K562 (cell line): ENCODE data around the gene MYL11. TPM values are rescaled to one million over a fixed set of nuclear protein-coding genes. Genes with fewer than 3 reads are reported as not detected.
"Not testable (repeated sequence)": the region's sequence is repeated elsewhere in the genome, so short reads cannot be mapped to it uniquely, and the experiment has no call there.

ENCODE experiments used
- CREB1 ChIP-seq, 2 experiments: sonication (generic) in 1 of 2; formaldehyde crosslinking in 1 of 2; IDR thresholded peaks; 2 replicates each; pipeline versions ENCODE4 v1.6.1 to v1.8.0; 2012 to 2022; ENCODE audit warnings: inconsistent platforms in 1 of 2, mild to moderate bottlenecking in 1 of 2, missing genetic modification reagents in 1 of 2, moderate library complexity in 1 of 2
- HDAC1 ChIP-seq, 2 experiments: fragments of 450-650 bp; IDR thresholded peaks; 2 replicates each; pipeline ENCODE4 v1.6.1; 2016 to 2017; ENCODE audit warnings: inconsistent platforms in 1 of 2, mild to moderate bottlenecking in 1 of 2, moderate library complexity in 1 of 2
- RB1 ChIP-seq: fragments of 450-650 bp; IDR thresholded peaks from 2 replicates; pipeline ENCODE4 v1.6.1; 2017; ENCODE audit warnings: low read depth, mild to moderate bottlenecking
- SIN3A ChIP-seq, 2 experiments: fragments of 150-350 bp in 1 of 2; IDR thresholded peaks; 2 replicates each; pipeline ENCODE4 v1.6.1; 2011 to 2016; ENCODE audit warnings: borderline replicate concordance in 2 of 2, low read depth in 2 of 2, low read length in 2 of 2, mild to moderate bottlenecking in 2 of 2, moderate library complexity in 2 of 2; ENCODE audit not compliant: control insufficient read depth in 1 of 2
- SP1 ChIP-seq: sonication (generic); formaldehyde crosslinking; IDR thresholded peaks from 2 replicates; pipeline ENCODE4 v1.8.1; 2022; ENCODE audit warnings: mild to moderate bottlenecking, missing genetic modification reagents
- polyA plus RNA-seq, 8 experiments: library from polyadenylated mRNA; depleted of rRNA in 4 of 8; stranded (reverse) in 5 of 8; unstranded in 3 of 8; fragments of >200 nt; fragmentation: Nextera tagmentation in 2 of 8; fragmentation: Illumina TruSeq in 1 of 8; extraction: Ambion mirVana in 2 of 8; extraction: Trizol in 1 of 8; gene quantifications; 2 replicates each; pipeline versions ENCODE4 v1.2.1 to v1.2.3, GENCODE V29; 2011 to 2014; ENCODE audit warnings: inconsistent platforms in 1 of 8, missing spikeins in 1 of 8
- total RNA-seq, 7 experiments: library from RNA; depleted of rRNA in 6 of 7; stranded (reverse); fragments of >200 nt in 6 of 7; fragmentation: Illumina TruSeq in 2 of 7; extraction: Trizol in 2 of 7; gene quantifications; 2 replicates each; pipeline versions ENCODE4 v1.2.1 to v1.2.3, GENCODE V29; 2011 to 2021; ENCODE audit warnings: low replicate concordance in 1 of 7
- TF ChIP-seq, protein P1 (sequence below): fragments of 450-650 bp; IDR thresholded peaks from 2 replicates; pipeline ENCODE4 v1.6.1; 2016
- TF ChIP-seq, protein P2 (sequence below), 2 experiments: IDR thresholded peaks; 2 replicates each; pipeline ENCODE4 v1.6.1; 2011; ENCODE audit warnings: borderline replicate concordance in 1 of 2, control low read depth in 1 of 2, low read depth in 1 of 2, low read length in 1 of 2, mild to moderate bottlenecking in 1 of 2, mixed read lengths in 1 of 2, moderate library complexity in 1 of 2; ENCODE audit not compliant: insufficient read depth in 1 of 2, insufficient read length in 1 of 2, poor library complexity in 1 of 2, severe bottlenecking in 1 of 2; ENCODE audit errors: extremely low read depth in 1 of 2
- TF ChIP-seq, protein P3 (sequence below): fragments of 250-450 bp; sonication (Bioruptor Pico); IDR thresholded peaks from 2 replicates; pipeline ENCODE4 v1.4.0; 2020
- TF ChIP-seq, protein P4 (sequence below): fragments of 250-450 bp; sonication (Bioruptor Pico); IDR thresholded peaks from 2 replicates; pipeline ENCODE4 v1.4.0; 2020; ENCODE audit warnings: mild to moderate bottlenecking
- TF ChIP-seq, protein P5 (sequence below): fragments of 450-650 bp; formaldehyde crosslinking; IDR thresholded peaks from 2 replicates; pipeline ENCODE4 v1.4.0; 2020; ENCODE audit warnings: mild to moderate bottlenecking, moderate library complexity
- TF ChIP-seq, protein P6 (sequence below), 2 experiments: fragments of 200-800 bp in 1 of 2; sonication (Bioruptor generic) in 1 of 2; sonication (generic) in 1 of 2; formaldehyde crosslinking in 1 of 2; IDR thresholded peaks in 1 of 2; conservative IDR thresholded peaks in 1 of 2; 2 replicates each; pipeline versions ENCODE4 v1.5.0 to v1.6.1; 2016 to 2020; ENCODE audit warnings: missing compliant biosample characterization in 1 of 2, missing genetic modification characterization in 1 of 2, missing genetic modification reagents in 1 of 2

The MYL11 gene
- total and polyA plus RNA-seq, 9 of the 15 experiments (the other 6 are each of a cell fraction or from before 2014, with no cell fraction given), result 0.31 to 1.5 (median 0.73) TPM; not detected in 4

DNA sequence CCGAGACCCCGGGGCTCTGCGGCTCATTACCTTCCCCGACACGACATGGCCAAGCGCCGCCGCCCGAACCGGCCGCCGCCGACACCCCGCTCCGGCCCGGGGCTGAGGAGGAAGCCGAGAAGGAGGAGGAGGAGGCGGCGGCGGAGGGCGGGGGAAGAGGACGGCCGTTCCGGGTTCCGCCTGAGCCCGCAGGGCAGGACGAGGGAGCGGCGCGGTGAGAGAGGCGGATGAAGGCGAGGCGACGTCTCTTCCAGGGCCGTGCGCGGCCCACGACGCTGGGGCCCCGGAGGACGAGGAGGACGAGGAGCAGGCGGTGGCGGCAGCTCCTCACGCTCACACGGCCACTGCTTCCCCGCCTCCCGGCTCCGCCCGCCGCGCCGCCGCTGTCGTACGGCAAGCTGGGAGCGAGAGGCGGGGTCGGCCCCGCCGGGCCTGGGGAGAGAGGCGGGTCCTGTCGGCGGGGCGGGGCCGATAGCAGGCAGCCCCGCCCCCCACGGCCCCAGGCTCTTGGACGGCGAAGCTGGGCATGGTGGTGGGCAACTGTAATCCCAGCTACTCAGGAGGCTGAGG is 39.5 kb upstream of the MYL11 start (continued):
- TF ChIP-seq, protein P1, sequence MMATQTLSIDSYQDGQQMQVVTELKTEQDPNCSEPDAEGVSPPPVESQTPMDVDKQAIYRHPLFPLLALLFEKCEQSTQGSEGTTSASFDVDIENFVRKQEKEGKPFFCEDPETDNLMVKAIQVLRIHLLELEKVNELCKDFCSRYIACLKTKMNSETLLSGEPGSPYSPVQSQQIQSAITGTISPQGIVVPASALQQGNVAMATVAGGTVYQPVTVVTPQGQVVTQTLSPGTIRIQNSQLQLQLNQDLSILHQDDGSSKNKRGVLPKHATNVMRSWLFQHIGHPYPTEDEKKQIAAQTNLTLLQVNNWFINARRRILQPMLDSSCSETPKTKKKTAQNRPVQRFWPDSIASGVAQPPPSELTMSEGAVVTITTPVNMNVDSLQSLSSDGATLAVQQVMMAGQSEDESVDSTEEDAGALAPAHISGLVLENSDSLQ, result peak; percentile 42; the same call in 1 of the 2 replicates
- TF ChIP-seq HDAC1 (IDR thresholded peaks at IDR 0.05) (peak in 1 of 2 experiments; percentile 25; a peak in 2 of 4 replicates), SP1 (CRISPR knock-in tag) (peak; percentile 32), CREB1 (CRISPR knock-in tag; IDR thresholded peaks at IDR 0.05) (peak; percentile 46; the same call in 1 of the 2 replicates), SIN3A (IDR thresholded peaks at IDR 0.05; ENCODE audit: borderline replicate concordance in 2 of 2, control insufficient read depth in 1 of 2, low read depth in 2 of 2, low read length in 2 of 2) (peak in 1 of 2 experiments; percentile 52; a peak in 1 of 4 replicates), RB1 (peak; percentile 67)
- TF ChIP-seq, protein P2, sequence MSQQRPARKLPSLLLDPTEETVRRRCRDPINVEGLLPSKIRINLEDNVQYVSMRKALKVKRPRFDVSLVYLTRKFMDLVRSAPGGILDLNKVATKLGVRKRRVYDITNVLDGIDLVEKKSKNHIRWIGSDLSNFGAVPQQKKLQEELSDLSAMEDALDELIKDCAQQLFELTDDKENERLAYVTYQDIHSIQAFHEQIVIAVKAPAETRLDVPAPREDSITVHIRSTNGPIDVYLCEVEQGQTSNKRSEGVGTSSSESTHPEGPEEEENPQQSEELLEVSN (IDR thresholded peaks at IDR 0.05; ENCODE audit: borderline replicate concordance in 1 of 2, extremely low read depth in 1 of 2, insufficient read depth in 1 of 2, insufficient read length in 1 of 2, low read depth in 1 of 2, low read length in 1 of 2, poor library complexity in 1 of 2, severe bottlenecking in 1 of 2), result peak in 1 of 2 experiments; percentile 29
- TF ChIP-seq, protein P3, sequence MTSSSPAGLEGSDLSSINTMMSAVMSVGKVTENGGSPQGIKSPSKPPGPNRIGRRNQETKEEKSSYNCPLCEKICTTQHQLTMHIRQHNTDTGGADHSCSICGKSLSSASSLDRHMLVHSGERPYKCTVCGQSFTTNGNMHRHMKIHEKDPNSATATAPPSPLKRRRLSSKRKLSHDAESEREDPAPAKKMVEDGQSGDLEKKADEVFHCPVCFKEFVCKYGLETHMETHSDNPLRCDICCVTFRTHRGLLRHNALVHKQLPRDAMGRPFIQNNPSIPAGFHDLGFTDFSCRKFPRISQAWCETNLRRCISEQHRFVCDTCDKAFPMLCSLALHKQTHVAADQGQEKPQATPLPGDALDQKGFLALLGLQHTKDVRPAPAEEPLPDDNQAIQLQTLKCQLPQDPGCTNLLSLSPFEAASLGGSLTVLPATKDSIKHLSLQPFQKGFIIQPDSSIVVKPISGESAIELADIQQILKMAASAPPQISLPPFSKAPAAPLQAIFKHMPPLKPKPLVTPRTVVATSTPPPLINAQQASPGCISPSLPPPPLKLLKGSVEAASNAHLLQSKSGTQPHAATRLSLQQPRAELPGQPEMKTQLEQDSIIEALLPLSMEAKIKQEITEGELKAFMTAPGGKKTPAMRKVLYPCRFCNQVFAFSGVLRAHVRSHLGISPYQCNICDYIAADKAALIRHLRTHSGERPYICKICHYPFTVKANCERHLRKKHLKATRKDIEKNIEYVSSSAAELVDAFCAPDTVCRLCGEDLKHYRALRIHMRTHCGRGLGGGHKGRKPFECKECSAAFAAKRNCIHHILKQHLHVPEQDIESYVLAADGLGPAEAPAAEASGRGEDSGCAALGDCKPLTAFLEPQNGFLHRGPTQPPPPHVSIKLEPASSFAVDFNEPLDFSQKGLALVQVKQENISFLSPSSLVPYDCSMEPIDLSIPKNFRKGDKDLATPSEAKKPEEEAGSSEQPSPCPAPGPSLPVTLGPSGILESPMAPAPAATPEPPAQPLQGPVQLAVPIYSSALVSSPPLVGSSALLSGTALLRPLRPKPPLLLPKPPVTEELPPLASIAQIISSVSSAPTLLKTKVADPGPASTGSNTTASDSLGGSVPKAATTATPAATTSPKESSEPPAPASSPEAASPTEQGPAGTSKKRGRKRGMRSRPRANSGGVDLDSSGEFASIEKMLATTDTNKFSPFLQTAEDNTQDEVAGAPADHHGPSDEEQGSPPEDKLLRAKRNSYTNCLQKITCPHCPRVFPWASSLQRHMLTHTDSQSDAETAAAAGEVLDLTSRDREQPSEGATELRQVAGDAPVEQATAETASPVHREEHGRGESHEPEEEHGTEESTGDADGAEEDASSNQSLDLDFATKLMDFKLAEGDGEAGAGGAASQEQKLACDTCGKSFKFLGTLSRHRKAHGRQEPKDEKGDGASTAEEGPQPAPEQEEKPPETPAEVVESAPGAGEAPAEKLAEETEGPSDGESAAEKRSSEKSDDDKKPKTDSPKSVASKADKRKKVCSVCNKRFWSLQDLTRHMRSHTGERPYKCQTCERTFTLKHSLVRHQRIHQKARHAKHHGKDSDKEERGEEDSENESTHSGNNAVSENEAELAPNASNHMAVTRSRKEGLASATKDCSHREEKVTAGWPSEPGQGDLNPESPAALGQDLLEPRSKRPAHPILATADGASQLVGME (CRISPR knock-in tag), result peak; percentile 36; the same call in 1 of the 2 replicates
- TF ChIP-seq CREB1 (IDR thresholded peaks at IDR 0.05), result not testable (repeated sequence)
- TF ChIP-seq, protein P4, sequence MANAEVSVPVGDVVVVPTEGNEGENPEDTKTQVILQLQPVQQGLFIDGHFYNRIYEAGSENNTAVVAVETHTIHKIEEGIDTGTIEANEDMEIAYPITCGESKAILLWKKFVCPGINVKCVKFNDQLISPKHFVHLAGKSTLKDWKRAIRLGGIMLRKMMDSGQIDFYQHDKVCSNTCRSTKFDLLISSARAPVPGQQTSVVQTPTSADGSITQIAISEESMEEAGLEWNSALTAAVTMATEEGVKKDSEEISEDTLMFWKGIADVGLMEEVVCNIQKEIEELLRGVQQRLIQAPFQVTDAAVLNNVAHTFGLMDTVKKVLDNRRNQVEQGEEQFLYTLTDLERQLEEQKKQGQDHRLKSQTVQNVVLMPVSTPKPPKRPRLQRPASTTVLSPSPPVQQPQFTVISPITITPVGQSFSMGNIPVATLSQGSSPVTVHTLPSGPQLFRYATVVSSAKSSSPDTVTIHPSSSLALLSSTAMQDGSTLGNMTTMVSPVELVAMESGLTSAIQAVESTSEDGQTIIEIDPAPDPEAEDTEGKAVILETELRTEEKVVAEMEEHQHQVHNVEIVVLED (CRISPR knock-in tag), result peak; percentile 40; the same call in 1 of the 2 replicates
- TF ChIP-seq, protein P5, sequence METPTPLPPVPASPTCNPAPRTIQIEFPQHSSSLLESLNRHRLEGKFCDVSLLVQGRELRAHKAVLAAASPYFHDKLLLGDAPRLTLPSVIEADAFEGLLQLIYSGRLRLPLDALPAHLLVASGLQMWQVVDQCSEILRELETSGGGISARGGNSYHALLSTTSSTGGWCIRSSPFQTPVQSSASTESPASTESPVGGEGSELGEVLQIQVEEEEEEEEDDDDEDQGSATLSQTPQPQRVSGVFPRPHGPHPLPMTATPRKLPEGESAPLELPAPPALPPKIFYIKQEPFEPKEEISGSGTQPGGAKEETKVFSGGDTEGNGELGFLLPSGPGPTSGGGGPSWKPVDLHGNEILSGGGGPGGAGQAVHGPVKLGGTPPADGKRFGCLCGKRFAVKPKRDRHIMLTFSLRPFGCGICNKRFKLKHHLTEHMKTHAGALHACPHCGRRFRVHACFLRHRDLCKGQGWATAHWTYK (CRISPR knock-in tag), result peak; percentile 57; the same call in 1 of the 2 replicates
- TF ChIP-seq, protein P6, sequence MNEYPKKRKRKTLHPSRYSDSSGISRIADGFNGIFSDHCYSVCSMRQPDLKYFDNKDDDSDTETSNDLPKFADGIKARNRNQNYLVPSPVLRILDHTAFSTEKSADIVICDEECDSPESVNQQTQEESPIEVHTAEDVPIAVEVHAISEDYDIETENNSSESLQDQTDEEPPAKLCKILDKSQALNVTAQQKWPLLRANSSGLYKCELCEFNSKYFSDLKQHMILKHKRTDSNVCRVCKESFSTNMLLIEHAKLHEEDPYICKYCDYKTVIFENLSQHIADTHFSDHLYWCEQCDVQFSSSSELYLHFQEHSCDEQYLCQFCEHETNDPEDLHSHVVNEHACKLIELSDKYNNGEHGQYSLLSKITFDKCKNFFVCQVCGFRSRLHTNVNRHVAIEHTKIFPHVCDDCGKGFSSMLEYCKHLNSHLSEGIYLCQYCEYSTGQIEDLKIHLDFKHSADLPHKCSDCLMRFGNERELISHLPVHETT (CRISPR knock-in tag; conservative IDR thresholded peaks at IDR 0.05 in 1 of 2, IDR thresholded peaks at IDR 0.05 in 1 of 2), result peak in 1 of 2 experiments; percentile 54; a peak in 1 of 4 replicates
